NB4 (cell line): ENCODE measurements around the gene ZNF487.
A peak's percentile ranks its signal among the peaks of the same experiment; 100 is the strongest.

Experiments used
- DNase-seq: peaks from one replicate; pipeline ENCODE4 v3.0.0; 2010; ENCODE audit warnings: low read depth
- H3K4me3 ChIP-seq: one replicate; pipeline ENCODE4 v1.5.1; 2011; ENCODE audit warnings: mild to moderate bottlenecking, low read depth, low read length, moderate library complexity
- CTCF ChIP-seq: IDR thresholded peaks from one replicate; pipeline ENCODE4 v1.5.1; 2012; ENCODE audit warnings: low read depth, low read length
- MAX ChIP-seq: IDR thresholded peaks from 2 replicates; pipeline ENCODE4 v1.6.1; 2011; ENCODE audit warnings: low read depth, low read length
- MYC ChIP-seq: IDR thresholded peaks from 2 replicates; pipeline ENCODE4 v1.6.1; 2011; ENCODE audit warnings: low read depth, low read length
- POLR2A ChIP-seq: IDR thresholded peaks from 2 replicates; pipeline ENCODE4 v1.6.1; 2011; ENCODE audit warnings: mild to moderate bottlenecking; ENCODE audit not compliant: insufficient read length; ENCODE audit errors: extremely low read depth

The ZNF487 gene

DNA sequence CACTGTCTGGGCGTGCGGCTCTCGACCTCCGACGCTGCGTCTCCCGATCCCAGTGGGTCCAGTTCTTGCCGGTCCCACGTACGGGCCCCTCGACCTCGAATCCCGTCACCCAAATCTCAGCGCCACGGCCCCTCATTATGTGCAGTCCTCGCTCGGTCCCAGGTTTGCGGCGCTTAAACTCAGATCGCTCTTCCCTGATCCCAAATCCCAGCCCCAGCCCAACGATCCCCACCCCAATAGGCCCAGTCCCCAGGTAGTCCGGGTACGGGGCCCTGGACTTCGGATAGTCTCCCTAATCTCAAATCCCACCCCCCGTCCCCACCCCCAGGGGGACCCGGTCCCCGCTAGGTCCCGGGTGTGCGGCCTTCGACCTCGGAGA lies 28.6 kb upstream of the ZNF487 start:
- no peak for DNase-seq

GRCh38 chr10:43408710-43409384 lies 28.1 kb upstream of the ZNF487 start, which contains the start of gene HNRNPF:
Gene HNRNPF (minus strand): TSS chr10:43409186. CDS start chr10:43387884, 21,302 bp downstream.
- peak; percentile 97 for DNase-seq
- peak within 1 kb of the TSS; percentile 98 for H3K4me3 ChIP-seq

More for the DNA sequence above, 28.6 kb upstream of the ZNF487 start:
- H3K4me3 ChIP-seq, result peak overlapping the region; percentile 98
- TF ChIP-seq CTCF (no peak), MAX (no peak), MYC (no peak), POLR2A (no peak)

GRCh38 chr10:43409385-43410109 lies 27.4 kb upstream of the ZNF487 start:
- peak; percentile 73 for DNase-seq
- H3K4me3 ChIP-seq, result peak overlapping the region; percentile 86
- TF ChIP-seq POLR2A (no peak), CTCF (no peak), MAX (no peak), MYC (no peak; the same call in 1 of the 2 replicates)

More at GRCh38 chr10:43408710-43409384, 28.1 kb upstream of the ZNF487 start, which contains the start of gene HNRNPF:
- TF ChIP-seq MYC (peak; percentile 97), CTCF (no peak), MAX (peak; percentile 95), POLR2A (peak; percentile 87)

GRCh38 chr10:43410345-43410744 lies 26.6 kb upstream of the ZNF487 start:
- H3K4me3 ChIP-seq, result peak overlapping the region; percentile 86
- DNase-seq, result no peak
- TF ChIP-seq MYC, result no peak
- TF ChIP-seq MAX, result no peak
- no peak for TF ChIP-seq CTCF
- no peak for TF ChIP-seq POLR2A

DNA sequence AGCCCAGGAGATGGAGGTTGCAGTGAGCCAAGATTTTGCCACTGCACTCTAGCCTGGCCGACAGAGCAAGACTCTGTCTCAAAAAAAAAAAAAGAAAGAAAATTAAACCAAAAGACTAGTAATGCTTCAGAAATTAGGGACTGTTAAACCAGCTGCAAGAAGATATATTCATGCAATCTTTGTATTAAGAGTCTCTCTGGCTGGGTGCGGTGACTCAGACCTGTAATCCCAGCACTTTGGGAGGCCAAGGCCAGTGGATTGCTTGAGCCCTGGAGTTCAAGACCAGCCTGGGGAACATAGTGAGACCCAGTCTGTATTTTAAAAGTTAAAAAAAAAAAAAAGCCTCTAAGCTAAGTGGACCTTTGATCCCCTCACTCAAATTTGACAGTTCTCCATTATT lies 25.4 kb upstream of the ZNF487 start:
- H3K4me3 ChIP-seq, result no peak overlapping the region
- DNase-seq, result no peak
- no peak for TF ChIP-seq MYC
- no peak for TF ChIP-seq CTCF
- TF ChIP-seq MAX, result no peak
- no peak for TF ChIP-seq POLR2A
